IPS DF 4.7 (cell line): ENCODE results near the gene MYO15A.
A peak's percentile ranks its signal among the peaks of the same experiment; 100 is the strongest.

Source experiments
- DNase-seq: peaks from one replicate; pipeline ENCODE4 v3.0.0-alpha.2; 2013; ENCODE audit warnings: low spot score; ENCODE audit errors: extremely low read depth

Gene MYO15A

DNA sequence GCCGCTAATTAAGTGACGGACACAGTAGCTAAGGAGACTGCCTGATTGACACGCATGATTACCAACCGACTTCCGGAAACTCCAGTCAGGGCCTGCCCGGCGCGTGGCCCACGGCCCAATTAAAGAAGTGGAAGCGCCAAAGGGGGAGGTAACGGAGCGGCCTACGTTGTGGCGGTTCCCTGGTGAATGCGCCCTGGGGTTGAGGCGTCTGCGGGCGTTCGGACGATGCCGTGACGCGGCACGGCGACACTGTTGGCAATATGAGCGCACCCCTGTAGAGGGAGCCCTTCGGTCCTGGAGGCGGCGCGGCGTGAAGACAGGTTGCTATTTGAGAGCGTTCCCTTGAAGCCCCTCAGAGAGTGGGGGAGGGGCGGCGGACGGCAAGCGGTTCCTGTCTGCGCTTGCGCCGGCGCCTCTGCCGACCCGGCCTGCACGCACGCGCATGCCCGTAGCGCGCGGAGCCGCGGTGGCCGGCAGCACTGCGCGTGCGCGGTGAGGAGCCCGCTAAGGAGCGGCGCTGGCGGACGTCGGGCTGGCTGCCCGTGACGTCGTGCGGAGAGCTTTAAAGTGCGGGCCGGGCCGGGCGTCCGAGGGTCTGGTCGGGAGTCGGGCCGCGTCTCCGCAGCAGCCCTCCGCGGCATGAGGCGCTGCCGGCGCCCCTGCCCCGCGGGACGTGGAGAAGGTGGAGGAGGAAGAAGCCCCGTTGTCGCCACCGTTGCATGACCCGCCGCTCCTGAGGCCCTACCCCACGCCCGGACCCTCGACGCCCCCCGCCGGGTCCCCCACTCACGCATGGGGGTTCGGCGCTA lies 75.0 kb downstream of the MYO15A start, which contains the start of gene ALKBH5:
ALKBH5 (plus strand) TSS at position 495 of the 809 bp plus-strand sequence. CDS start 416 bp downstream, outside the sequence.
- DNase-seq, result peak; percentile 99

- DNase-seq, result no peak
These were observed 75.8 kb downstream of the MYO15A start for GRCh38 chr17:18184143-18185031.

- no peak for DNase-seq
These were observed 76.8 kb downstream of the MYO15A start for GRCh38 chr17:18185391-18185790.

DNA sequence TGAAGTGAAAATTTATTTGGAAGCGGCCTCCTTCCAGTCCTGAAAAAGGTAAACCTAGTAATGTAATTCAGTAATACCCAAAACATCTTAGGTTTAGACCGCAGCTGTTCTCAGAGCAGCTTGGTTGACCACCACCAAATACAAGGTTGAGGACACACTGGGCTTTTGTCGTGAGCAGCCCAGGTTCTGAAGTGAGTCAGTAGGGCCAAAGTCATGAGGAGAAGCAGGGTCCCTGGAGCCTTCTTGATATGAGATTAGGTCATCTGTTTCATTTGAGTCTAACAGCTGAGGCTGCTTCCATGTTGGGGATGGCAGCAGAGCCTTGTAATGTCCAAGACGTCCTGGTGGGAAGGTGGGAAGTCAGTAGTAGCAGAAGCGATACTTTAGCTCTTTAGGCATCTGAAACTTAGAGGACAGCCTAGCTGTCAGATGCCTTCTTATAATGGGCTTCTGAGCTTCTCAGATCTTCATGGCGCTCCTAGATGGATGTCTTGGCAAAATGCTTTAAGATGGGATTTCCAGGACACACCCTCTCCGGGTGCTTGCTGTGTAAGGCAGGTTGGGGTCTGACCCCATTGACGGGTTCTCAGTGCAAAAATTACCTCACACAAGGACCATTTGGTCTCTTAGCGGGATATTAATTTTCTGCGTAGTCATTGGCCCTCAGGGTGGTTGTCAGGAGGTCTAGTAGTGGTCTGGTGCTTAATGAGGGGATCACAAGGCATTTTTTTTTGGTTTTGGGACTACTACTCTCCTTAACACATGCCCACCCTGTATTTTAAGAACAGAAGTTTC lies 77.5 kb downstream of the MYO15A start:
- no peak for DNase-seq

DNA sequence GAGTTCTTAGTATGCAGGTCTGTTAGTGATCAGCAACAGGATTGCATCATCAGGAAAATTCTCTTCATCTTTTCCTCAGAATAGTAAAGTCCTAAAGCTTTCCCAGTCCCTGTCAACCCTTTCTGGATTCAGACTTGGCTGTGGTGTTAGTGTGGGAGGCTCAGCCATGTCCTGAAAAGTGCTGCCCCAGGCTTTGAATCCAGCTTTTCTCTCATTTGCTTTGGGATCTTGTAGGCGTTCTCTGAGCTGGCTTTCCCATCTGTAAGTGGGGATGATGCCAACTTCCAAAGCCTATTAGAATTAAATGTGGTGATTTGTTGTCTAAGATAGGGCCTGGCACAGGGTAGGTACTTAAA lies 78.0 kb downstream of the MYO15A start:
- DNase-seq, result no peak

DNA sequence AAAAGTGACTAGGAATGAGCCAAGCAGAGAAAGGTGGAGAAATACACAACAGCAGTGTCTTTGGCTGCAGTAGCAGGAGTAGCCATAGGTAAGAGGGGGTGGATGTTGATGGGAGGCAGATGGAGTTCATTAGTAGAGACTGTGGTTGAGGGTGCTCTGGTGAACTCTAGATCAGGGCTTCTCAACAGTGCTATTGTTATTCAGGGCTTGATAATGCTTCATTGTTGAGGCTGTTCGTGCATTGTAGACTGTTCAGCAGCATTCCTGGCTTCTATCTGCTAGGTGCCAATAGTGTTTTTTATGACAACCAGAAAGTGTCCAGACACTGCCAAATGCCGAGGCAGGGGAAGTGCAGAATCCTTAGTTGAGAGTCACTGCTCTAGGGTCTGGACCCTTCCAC lies 78.7 kb downstream of the MYO15A start:
- no peak for DNase-seq

GRCh38 chr17:18187821-18188761 lies 79.5 kb downstream of the MYO15A start:
- no peak for DNase-seq

DNA sequence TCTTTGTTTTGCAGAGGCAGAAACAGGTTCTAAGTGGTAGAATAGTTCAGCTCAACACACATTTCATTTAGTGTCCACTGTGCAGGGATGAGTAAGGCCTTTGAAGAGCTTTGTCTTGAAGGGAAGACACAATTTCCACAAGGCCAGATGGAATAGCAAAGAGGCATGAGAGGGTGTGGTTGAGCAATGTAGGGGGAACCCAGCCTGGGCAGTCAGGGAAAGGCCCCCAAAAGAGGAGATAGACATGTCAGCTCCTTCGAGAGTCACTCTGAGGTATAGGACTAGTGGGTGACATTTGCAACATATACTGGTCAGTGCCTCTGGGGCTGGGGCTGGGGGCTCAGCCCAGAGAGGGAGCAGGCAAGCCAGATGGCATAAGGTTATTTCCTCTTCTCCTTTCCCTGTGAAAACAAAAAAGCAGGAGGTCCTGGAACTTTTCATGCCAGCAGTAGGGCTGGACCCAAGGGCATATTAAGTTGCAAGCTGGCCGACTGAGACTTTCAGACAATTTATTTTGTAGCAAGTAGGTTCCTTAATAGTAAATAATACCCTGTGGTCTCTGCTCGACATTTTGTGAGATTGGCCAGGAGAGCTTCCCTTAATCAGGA lies 82.2 kb downstream of the MYO15A start:
- DNase-seq, result no peak

GRCh38 chr17:18191236-18191667 lies 82.7 kb downstream of the MYO15A start:
- DNase-seq, result no peak

GRCh38 chr17:18191967-18192366 lies 83.4 kb downstream of the MYO15A start:
- DNase-seq, result no peak

- DNase-seq, result no peak
These were observed 85.8 kb downstream of the MYO15A start for GRCh38 chr17:18194394-18194793.

- DNase-seq, result no peak
These were observed 86.2 kb downstream of the MYO15A start for GRCh38 chr17:18194804-18195203.

DNA sequence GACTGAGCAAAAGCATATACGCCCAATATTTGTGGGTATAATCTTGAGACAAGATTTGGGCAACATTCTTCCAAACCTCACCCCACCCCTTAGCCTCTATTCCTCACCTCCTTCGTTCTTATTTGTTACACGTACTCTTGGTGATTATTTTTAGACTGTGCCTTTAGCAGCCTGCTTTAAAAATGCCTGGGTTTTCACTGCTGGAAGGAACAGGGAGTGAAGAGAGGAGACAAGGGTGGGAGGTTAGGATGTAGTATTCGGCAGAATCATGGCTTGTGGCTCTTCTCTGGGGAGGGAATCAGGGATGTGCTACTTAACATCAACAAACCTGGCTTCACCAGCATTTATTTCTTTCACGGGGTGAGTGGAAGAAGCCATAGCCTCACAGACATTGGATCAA lies 86.7 kb downstream of the MYO15A start:
- no peak for DNase-seq

DNA sequence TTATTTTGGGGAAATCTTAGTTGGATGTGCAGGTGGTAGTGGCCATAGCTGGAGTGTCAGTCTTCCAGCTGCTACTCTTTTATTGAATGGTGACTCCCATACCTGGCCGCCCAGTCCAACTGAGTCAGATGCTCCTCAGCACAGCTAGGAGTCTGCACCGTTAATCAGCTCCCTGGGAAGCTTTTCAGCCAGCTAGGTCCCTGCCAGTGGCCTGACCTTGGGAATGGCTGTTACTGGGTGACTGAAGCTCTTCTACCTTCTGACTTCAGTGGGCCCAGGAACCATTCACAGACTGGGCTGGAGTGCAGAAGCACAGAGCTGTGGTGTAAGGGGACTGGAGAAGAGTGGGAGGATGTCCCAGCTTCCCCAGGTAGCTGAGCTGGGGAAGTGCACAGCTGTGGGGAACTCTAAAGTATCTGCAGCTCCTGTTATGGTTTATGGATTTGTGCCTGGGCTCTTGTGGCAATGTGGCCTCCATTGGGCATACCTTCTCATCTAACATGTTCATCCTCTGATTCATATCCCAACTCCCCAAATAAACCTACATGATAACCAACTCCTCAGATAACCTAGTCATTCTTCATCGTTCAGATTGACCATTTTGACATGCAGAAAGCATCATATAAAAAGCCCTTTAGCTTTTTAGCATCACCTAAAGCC lies 89.1 kb downstream of the MYO15A start:
- DNase-seq, result no peak

- no peak for DNase-seq
These were observed 90.0 kb downstream of the MYO15A start for GRCh38 chr17:18198530-18198929.

DNA sequence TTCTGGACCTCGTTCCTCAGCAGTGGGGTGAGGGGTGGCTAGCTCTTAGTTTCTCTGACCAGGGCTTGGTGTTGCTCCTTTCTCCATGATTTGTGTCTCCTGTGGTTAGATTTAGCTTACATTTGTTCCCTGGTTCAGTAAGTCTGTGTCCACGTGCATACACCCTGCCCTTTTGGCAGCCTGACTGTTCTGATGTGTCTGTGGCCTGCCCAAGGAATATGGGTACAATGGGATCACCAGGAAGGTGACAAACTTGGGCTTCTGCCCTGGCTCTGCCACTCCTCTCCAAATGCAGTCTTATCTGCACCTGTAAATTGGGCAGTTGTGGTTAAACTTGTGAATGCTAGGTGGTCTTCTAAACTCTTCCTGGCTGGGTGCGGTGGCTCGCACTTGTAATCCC lies 92.6 kb downstream of the MYO15A start:
- DNase-seq, result no peak

DNA sequence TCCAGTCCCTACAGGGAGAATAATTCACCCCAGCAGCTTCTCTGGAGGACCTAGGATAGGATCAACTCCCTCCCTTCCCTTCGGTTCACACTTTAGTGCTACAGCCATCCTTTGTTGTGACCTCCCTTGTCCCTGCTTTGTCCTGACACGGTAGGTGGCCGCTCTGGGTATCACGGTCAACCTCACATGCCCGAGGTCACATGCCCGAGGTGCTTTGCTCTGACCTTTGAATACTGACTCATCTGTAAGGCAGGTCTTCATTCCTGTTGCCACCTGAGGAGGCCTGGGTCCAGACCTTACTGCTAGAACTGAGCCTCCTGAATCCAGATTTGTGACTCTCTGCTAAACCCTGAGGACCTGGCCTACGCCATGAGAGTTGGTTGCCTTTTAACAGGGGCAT lies 94.8 kb downstream of the MYO15A start:
- DNase-seq, result no peak

DNA sequence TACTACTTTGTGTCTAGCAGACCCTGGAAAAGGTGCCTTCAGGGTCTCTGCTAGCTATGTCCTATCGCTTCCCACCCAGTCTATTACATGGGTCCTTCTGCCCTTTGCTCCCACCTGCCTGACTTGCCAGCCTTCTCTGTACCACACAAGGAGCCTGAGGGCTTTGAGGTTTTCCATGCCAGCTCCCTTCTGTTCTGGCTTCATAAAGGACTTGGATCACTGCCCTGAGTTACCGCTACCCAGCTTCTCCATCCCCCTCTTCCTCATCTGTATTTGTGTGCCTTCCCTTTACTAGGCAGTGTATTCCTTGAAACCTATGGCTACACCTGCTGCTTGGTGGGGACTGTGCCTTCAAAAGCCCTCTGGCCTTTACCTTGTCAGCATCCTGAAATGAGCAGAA lies 97.3 kb downstream of the MYO15A start:
- DNase-seq, result no peak

- DNase-seq, result no peak
These were observed 98.4 kb downstream of the MYO15A start for GRCh38 chr17:18206962-18207361.

- no peak for DNase-seq
These were observed 99.5 kb downstream of the MYO15A start for GRCh38 chr17:18208092-18208491.
